Adrenal gland (tissue), 12 donors: Measurements from ENCODE around the gene WDR26. TPM values are rescaled to one million over a fixed set of nuclear protein-coding genes. Genes with fewer than 3 reads are reported as not detected.
A peak's percentile ranks its signal among the peaks of the same experiment; 100 is the strongest.

Source experiments
- DNase-seq, 7 donors: peaks; one replicate each; pipeline ENCODE4 v3.0.0-alpha.2; 2019 to 2020
- H3K27ac ChIP-seq, 5 donors: fragments of 200-600 bp; sonication (generic) in 4 of 5; 1 replicate in 3 of 5; 2 replicates in 2 of 5; pipeline versions ENCODE4 v1.5.1 to v1.8.0; 2016 to 2020; ENCODE audit warnings: mild to moderate bottlenecking in 1 of 5
- H3K27me3 ChIP-seq: fragments of 200-600 bp; 2 replicates; pipeline ENCODE4 v1.8.0; 2021
- H3K36me3 ChIP-seq, 2 donors: fragments of 200-600 bp; replicated peaks in 1 of 2; 1 replicate in 1 of 2; 2 replicates in 1 of 2; pipeline versions ENCODE4 v1.5.1 to v1.8.0; 2018 to 2022
- H3K4me1 ChIP-seq, 2 donors: fragments of 200-600 bp; replicated peaks in 1 of 2; 1 replicate in 1 of 2; 2 replicates in 1 of 2; pipeline versions ENCODE4 v1.5.1 to v1.8.0; 2018 to 2021
- H3K4me3 ChIP-seq, 4 donors: fragments of 200-600 bp; sonication (generic) in 3 of 4; one replicate each; pipeline ENCODE4 v1.5.1; 2016 to 2018
- H3K9me3 ChIP-seq, 3 donors: fragments of 200-600 bp; sonication (generic) in 1 of 3; replicated peaks in 1 of 3; 1 replicate in 2 of 3; 2 replicates in 1 of 3; pipeline versions ENCODE4 v1.5.1 to v1.8.0; 2016 to 2021
- CTCF ChIP-seq, 6 experiments: fragments of 450-650 bp in 4 of 6; fragments of 200-600 bp in 2 of 6; sonication (generic) in 1 of 6; IDR thresholded peaks; 1 replicate in 5 of 6; 2 replicates in 1 of 6; pipeline versions ENCODE4 v1.5.1 to v1.8.0; 2016 to 2021; ENCODE audit warnings: antibody characterized with exemption in 6 of 6, mild to moderate bottlenecking in 2 of 6, moderate library complexity in 1 of 6
- POLR2A ChIP-seq, 2 donors: fragments of 450-650 bp; IDR thresholded peaks; one replicate each; pipeline ENCODE4 v1.6.1; 2017; ENCODE audit warnings: antibody characterized with exemption in 2 of 2, mild to moderate bottlenecking in 2 of 2, moderate library complexity in 1 of 2
- WGBS, 4 donors: extraction: QIAGEN DNeasy Blood & Tissue Kit in 2 of 4; methylation state at CpG; one replicate each; pipeline versions ENCODE4 v1.1.5 to v1.1.7; 2013 to 2017; 5-methylcytosine and 5-hydroxymethylcytosine counted together
- intact Hi-C, 2 donors: fragments of 100-400 bp; cut with DNase I; formaldehyde crosslinking; loops; one replicate each; pipeline versions ENCODE4 v1.14.1 to v1.15.0; 2022 to 2023
- polyA plus RNA-seq, 3 donors: library from polyadenylated mRNA; stranded (reverse); fragments of 200-250 nt in 2 of 3; fragments of 350-450 nt in 1 of 3; fragmentation: Illumina TruSeq in 1 of 3; extraction: RNeasy Lipid Tissue Mini Kit (QIAGEN cat#74804) in 1 of 3; gene quantifications; one replicate each; pipeline ENCODE4 v1.2.3, GENCODE V29; 2013 to 2014
- total RNA-seq, 9 donors: library from RNA; depleted of rRNA in 4 of 9; stranded (reverse); fragments of >200 nt in 4 of 9; fragments of 120-200 nt in 1 of 9; fragmentation: NEBNext Ultra II Directional in 1 of 9; extraction: Animal tissue kit (Norgen Biotek cat#: 25700) in 1 of 9; gene quantifications; one replicate each; pipeline versions ENCODE4 v1.1.0 to v1.2.4, GENCODE V29; 2013 to 2023
- donor health status: healthy with polysubstance abuse.
- donor health status: Bipolar disorder and iron deficiency.
- donor health status: DM: yes; HTN: yes; CAD: no.
- donor health status: DM: no; HTN: no; CAD: no.
- donor health status: DM: no; HTN: no; CAD: no.
- donor health status: DM: yes; HTN: yes; CAD: no.

The WDR26 gene
- total and polyA plus RNA-seq, 12 donors = 25.6 to 92.0 (median 71.2) TPM

GRCh38 chr1:224472806-224473205 is 38.2 kb upstream of the WDR26 start:
- 68 to 79% (median 79%) methylated on average over 1 of the region's 1 CpG for WGBS, 4 donors
- no peaks in the 10 kb centered on the region for H3K36me3 ChIP-seq
- no peak for DNase-seq
- no peaks in the 10 kb centered on the region for H3K4me1 ChIP-seq
- peaks cover 0 to 6% (median 0%) of the 10 kb centered on the region in 3 donors for H3K9me3 ChIP-seq
- no peak overlapping the region for H3K4me3 ChIP-seq
- intact Hi-C loops = no loop called here
- H3K27me3 ChIP-seq = no peaks in the 10 kb centered on the region
- H3K27ac ChIP-seq = no peak overlapping the region
- TF ChIP-seq POLR2A (IDR thresholded peaks at IDR 0.05) (no peak), CTCF (IDR thresholded peaks at IDR 0.05) (no peak)

- Histone ChIP-seq H3K4me1 (no peaks in the 10 kb centered on the region), H3K9me3 (peaks cover 0 to 8% (median 0%) of the 10 kb centered on the region in 3 donors), H3K27me3 (no peaks in the 10 kb centered on the region), H3K36me3 (no peaks in the 10 kb centered on the region), H3K4me3 (no peak overlapping the region), H3K27ac (no peak overlapping the region)
- no peak for DNase-seq
- TF ChIP-seq POLR2A (IDR thresholded peaks at IDR 0.05) (no peak), CTCF (IDR thresholded peaks at IDR 0.05) (no peak)
- intact Hi-C loops = loop anchor here in 1 of 2 donors (10.0 kb wide), 1 partner anchor 341 kb away; no protein-coding TSS in a partner anchor
- WGBS, 4 donors = 73 to 91% (median 84%) methylated on average over 2 of the region's 2 CpGs
These were observed 31.6 kb upstream of the WDR26 start for GRCh38 chr1:224466154-224466553.

- no peak for TF ChIP-seq CTCF (IDR thresholded peaks at IDR 0.05)
- TF ChIP-seq POLR2A (IDR thresholded peaks at IDR 0.05) = no peak
- H3K27ac ChIP-seq = peak overlapping the region in 1 of 5 donors; percentile 59
- intact Hi-C loops = loop anchor here (10.0 kb wide), 2 partner anchors 85 to 335 kb away; no protein-coding TSS in a partner anchor
These were observed 25.4 kb upstream of the WDR26 start for GRCh38 chr1:224459966-224460365.

GRCh38 chr1:224458996-224459395 is 24.4 kb upstream of the WDR26 start:
- TF ChIP-seq CTCF (IDR thresholded peaks at IDR 0.05) (no peak), POLR2A (IDR thresholded peaks at IDR 0.05) (no peak)
- no peaks in the 10 kb centered on the region for H3K36me3 ChIP-seq
- peak overlapping the region in 3 of 5 donors; percentile 54 to 70 (median 59) for H3K27ac ChIP-seq
- H3K4me1 ChIP-seq = peaks cover 7 to 15% of the 10 kb centered on the region in 2 donors
- no peaks in the 10 kb centered on the region for H3K27me3 ChIP-seq
- DNase-seq = peak in 5 of 7 donors; percentile 34 to 50 (median 35)
- WGBS, 4 donors = 7 to 20% (median 9%) methylated on average over 2 of the region's 2 CpGs
- no peak overlapping the region for H3K4me3 ChIP-seq
- intact Hi-C loops = loop anchor here in 1 of 2 donors (10.0 kb wide), 1 partner anchor 84 kb away; no protein-coding TSS in a partner anchor
- no peaks in the 10 kb centered on the region for H3K9me3 ChIP-seq

More at GRCh38 chr1:224459966-224460365, 25.4 kb upstream of the WDR26 start:
- no peak overlapping the region for H3K4me3 ChIP-seq
- H3K9me3 ChIP-seq = no peaks in the 10 kb centered on the region
- no peak for DNase-seq
- peaks cover 7 to 15% of the 10 kb centered on the region in 2 donors for H3K4me1 ChIP-seq
- no peaks in the 10 kb centered on the region for H3K27me3 ChIP-seq
- 82 to 97% (median 95%) methylated on average over 5 of the region's 5 CpGs for WGBS, 4 donors
- H3K36me3 ChIP-seq = no peaks in the 10 kb centered on the region
